ENCODE data around the gene PHLPP1.

Gene PHLPP1

DNA sequence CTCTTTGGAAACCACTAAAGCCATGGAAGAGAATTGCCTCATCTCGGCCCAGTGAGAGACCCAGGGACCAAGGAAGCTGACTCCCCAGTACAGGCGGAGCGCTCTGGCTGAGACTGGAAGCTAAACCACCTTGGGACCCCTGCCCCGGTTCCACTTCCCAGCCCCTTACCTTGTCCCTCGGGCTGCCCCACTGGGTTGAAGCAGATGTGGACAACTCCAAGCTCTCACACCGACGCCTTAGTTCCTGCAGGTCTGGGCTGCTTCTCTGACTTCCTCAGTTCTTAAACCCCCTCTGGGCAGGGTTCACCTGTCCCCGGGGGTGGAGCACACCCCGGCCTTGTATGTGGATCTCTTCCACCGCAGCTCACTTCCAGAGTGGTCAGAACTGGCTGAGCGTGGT lies 266.2 kb downstream of the PHLPP1 start:
- Histone ChIP-seq H3K36me3 (ENCODE audit: control insufficient read depth in 2 of 2, insufficient read depth in 1 of 2, low read length in 2 of 2) (peaks cover 0 to 29% of the 10 kb centered on the region in 2 experiments; a peak in 1 of 3 replicates), H3K4me1 (ENCODE audit: control insufficient read depth, insufficient read depth, low read length) (no peaks in the 10 kb centered on the region), H3K27ac (ENCODE audit: extremely low read depth, low read depth, low read length) (no peak overlapping the region), H3K9me3 (ENCODE audit: control insufficient read depth, insufficient read depth, low read depth, low read length) (no peaks in the 10 kb centered on the region), H3K4me3 (ENCODE audit: low read depth, low read length) (no peak overlapping the region)
- ChIA-PET CTCF (interaction anchor here (0.5 to 4.1 kb wide), 13 partner anchors 8 to 799 kb away, joined by 3 to 79 read pairs (median 6); no protein-coding TSS in a partner anchor), POLR2A (no interaction called here)
- no peak for TF ChIP-seq GLIS1 (tag by site-specific recombination; IDR thresholded peaks at IDR 0.05)
- no peak for TF ChIP-seq TRIM28 (IDR thresholded peaks at IDR 0.05; ENCODE audit: borderline replicate concordance, low read length)
- TF ChIP-seq ZBTB7A (tag by site-specific recombination; IDR thresholded peaks at IDR 0.05; ENCODE audit: low read depth) = no peak
- TF ChIP-seq ZNF707 (tag by site-specific recombination; IDR thresholded peaks at IDR 0.05) = no peak
- no peak for TF ChIP-seq ZNF211 (tag by site-specific recombination; IDR thresholded peaks at IDR 0.05; ENCODE audit: low read depth)
- TF ChIP-seq, protein P1, sequence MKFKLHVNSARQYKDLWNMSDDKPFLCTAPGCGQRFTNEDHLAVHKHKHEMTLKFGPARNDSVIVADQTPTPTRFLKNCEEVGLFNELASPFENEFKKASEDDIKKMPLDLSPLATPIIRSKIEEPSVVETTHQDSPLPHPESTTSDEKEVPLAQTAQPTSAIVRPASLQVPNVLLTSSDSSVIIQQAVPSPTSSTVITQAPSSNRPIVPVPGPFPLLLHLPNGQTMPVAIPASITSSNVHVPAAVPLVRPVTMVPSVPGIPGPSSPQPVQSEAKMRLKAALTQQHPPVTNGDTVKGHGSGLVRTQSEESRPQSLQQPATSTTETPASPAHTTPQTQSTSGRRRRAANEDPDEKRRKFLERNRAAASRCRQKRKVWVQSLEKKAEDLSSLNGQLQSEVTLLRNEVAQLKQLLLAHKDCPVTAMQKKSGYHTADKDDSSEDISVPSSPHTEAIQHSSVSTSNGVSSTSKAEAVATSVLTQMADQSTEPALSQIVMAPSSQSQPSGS (tag by site-specific recombination; IDR thresholded peaks at IDR 0.05; ENCODE audit: low read depth) = no peak
- TF ChIP-seq ZNF629 (tag by site-specific recombination; IDR thresholded peaks at IDR 0.05) = no peak
- TF ChIP-seq, protein P2, sequence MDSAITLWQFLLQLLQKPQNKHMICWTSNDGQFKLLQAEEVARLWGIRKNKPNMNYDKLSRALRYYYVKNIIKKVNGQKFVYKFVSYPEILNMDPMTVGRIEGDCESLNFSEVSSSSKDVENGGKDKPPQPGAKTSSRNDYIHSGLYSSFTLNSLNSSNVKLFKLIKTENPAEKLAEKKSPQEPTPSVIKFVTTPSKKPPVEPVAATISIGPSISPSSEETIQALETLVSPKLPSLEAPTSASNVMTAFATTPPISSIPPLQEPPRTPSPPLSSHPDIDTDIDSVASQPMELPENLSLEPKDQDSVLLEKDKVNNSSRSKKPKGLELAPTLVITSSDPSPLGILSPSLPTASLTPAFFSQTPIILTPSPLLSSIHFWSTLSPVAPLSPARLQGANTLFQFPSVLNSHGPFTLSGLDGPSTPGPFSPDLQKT (IDR thresholded peaks at IDR 0.05; ENCODE audit: borderline replicate concordance, low read depth, low read length) = no peak
- no peak for TF ChIP-seq ZNF510 (tag by site-specific recombination; IDR thresholded peaks at IDR 0.05; ENCODE audit: insufficient replicate concordance)
- no peak for TF ChIP-seq ZNF529 (tag by site-specific recombination; IDR thresholded peaks at IDR 0.05; ENCODE audit: insufficient replicate concordance)
- TF ChIP-seq, protein P3, sequence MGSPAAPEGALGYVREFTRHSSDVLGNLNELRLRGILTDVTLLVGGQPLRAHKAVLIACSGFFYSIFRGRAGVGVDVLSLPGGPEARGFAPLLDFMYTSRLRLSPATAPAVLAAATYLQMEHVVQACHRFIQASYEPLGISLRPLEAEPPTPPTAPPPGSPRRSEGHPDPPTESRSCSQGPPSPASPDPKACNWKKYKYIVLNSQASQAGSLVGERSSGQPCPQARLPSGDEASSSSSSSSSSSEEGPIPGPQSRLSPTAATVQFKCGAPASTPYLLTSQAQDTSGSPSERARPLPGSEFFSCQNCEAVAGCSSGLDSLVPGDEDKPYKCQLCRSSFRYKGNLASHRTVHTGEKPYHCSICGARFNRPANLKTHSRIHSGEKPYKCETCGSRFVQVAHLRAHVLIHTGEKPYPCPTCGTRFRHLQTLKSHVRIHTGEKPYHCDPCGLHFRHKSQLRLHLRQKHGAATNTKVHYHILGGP (tag by site-specific recombination; IDR thresholded peaks at IDR 0.05) = no peak
- no peak for TF ChIP-seq ZNF394 (tag by site-specific recombination; IDR thresholded peaks at IDR 0.05; ENCODE audit: borderline replicate concordance)
- TF ChIP-seq ZBTB8A (tag by site-specific recombination; IDR thresholded peaks at IDR 0.05) = no peak
- TF ChIP-seq FEZF1 (tag by site-specific recombination; IDR thresholded peaks at IDR 0.05) = no peak
- TF ChIP-seq, protein P4, sequence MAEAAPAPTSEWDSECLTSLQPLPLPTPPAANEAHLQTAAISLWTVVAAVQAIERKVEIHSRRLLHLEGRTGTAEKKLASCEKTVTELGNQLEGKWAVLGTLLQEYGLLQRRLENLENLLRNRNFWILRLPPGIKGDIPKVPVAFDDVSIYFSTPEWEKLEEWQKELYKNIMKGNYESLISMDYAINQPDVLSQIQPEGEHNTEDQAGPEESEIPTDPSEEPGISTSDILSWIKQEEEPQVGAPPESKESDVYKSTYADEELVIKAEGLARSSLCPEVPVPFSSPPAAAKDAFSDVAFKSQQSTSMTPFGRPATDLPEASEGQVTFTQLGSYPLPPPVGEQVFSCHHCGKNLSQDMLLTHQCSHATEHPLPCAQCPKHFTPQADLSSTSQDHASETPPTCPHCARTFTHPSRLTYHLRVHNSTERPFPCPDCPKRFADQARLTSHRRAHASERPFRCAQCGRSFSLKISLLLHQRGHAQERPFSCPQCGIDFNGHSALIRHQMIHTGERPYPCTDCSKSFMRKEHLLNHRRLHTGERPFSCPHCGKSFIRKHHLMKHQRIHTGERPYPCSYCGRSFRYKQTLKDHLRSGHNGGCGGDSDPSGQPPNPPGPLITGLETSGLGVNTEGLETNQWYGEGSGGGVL (tag by site-specific recombination; IDR thresholded peaks at IDR 0.05) = no peak
- TF ChIP-seq ZNF132 (tag by site-specific recombination; IDR thresholded peaks at IDR 0.05; ENCODE audit: borderline replicate concordance) = no peak
- TF ChIP-seq KLF9 (tag by site-specific recombination; IDR thresholded peaks at IDR 0.05; ENCODE audit: low read depth) = no peak
- TF ChIP-seq, protein P5, sequence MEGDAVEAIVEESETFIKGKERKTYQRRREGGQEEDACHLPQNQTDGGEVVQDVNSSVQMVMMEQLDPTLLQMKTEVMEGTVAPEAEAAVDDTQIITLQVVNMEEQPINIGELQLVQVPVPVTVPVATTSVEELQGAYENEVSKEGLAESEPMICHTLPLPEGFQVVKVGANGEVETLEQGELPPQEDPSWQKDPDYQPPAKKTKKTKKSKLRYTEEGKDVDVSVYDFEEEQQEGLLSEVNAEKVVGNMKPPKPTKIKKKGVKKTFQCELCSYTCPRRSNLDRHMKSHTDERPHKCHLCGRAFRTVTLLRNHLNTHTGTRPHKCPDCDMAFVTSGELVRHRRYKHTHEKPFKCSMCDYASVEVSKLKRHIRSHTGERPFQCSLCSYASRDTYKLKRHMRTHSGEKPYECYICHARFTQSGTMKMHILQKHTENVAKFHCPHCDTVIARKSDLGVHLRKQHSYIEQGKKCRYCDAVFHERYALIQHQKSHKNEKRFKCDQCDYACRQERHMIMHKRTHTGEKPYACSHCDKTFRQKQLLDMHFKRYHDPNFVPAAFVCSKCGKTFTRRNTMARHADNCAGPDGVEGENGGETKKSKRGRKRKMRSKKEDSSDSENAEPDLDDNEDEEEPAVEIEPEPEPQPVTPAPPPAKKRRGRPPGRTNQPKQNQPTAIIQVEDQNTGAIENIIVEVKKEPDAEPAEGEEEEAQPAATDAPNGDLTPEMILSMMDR (tag by site-specific recombination; IDR thresholded peaks at IDR 0.05) = no peak
- TF ChIP-seq ZNF354C (tag by site-specific recombination; IDR thresholded peaks at IDR 0.05; ENCODE audit: borderline replicate concordance, low read depth) = no peak
- TF ChIP-seq ZNF677 (tag by site-specific recombination; IDR thresholded peaks at IDR 0.05) = no peak
